Measurements from ENCODE around the gene ZNF628.
A peak's percentile ranks its signal among the peaks of the same experiment; 100 is the strongest.

ZNF628 gene

DNA sequence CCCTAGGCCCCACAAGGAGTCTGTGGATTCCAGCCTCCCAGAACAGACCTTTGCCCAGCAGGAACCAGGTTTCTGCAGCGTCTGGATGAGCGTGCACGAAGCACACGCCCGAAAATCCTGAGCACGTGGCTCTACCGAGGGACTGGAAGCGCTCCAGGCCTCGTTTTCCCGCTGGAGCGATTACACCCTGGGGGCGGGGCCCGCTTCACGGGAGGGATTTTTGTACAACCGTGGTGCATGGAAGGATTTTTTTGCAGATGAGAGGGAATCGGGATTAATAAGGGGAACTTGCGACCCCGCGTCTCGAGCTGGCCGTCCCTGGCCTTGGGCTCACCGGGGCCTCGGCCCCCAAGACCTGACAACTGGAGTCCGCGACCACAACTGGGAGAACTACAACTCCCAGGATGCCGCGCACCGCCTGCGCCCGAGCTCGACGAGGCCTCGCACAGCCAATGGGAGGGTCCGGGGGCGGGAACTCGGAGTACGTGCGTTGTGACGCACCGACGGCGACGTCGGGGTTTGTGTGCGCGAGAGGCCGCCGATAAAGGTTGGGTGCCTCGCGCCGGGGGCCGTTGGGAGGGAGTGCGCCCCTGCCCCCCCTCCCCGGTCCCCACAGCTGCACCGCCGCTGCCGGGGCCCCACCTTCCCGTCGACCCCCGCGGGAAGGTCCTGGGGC, at the start of gene ZNF628:
Gene ZNF628, plus strand, starts transcription at position 518 of the 676 bp plus-strand sequence. CDS start 3,294 bp downstream, outside the sequence.
- peak; percentile 98 for DNase-seq (ENCODE audit: low read depth in 1 of 2, low spot score in 1 of 2)
- in situ Hi-C loops (cut with HindIII; ENCODE audit: low pct_unique_long_range_greater_than_20kb, low sequenced_read_pairs): no loop called here
- no peak for TF ChIP-seq JUND (IDR thresholded peaks at IDR 0.05; ENCODE audit: low read depth)

- in situ Hi-C loops (cut with HindIII; ENCODE audit: low pct_unique_long_range_greater_than_20kb, low sequenced_read_pairs): no loop called here
- no peak for DNase-seq (ENCODE audit: low read depth in 1 of 2, low spot score in 1 of 2)
- no peak for TF ChIP-seq JUND (IDR thresholded peaks at IDR 0.05; ENCODE audit: low read depth)
Measured at GRCh38 chr19:55431183-55431582, 45.2 kb upstream of the ZNF628 start.

DNA sequence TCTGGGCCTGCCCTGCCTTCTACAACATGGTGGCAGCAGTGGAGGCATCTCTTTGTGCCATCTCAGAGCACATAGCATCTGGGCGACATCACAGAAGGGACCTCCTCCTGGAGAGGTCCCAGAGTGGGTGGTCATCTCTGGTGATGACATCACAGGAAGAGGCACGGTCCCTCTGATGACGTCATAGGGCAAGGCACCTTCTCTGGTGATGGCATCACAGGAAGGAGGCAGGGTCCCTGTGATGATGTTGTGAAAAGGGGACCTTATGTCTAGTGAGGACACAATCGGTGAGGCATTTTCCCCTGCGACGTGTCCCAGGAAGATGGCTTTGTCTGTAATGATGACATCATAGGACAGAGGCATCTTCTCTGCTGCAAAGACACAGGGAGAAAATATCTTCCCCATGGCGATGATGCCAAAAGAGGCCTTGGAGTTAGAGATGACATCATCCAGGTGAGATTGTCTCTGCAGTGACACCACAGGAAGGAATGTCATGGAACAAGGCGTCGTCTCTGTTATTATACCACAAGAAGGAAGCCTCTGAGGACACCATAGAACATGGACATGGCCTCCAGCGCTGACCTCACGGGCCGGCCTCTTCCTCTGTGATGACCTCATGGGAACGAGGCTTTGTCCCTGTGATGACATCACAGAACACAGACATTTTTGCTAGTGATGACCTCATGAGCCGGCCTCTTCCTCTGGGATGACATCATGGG, 44.0 kb upstream of the ZNF628 start:
- no peak for DNase-seq (ENCODE audit: low read depth in 1 of 2, low spot score in 1 of 2)
- TF ChIP-seq JUND (IDR thresholded peaks at IDR 0.05; ENCODE audit: low read depth): no peak
- in situ Hi-C loops (cut with HindIII; ENCODE audit: low pct_unique_long_range_greater_than_20kb, low sequenced_read_pairs): no loop called here

DNA sequence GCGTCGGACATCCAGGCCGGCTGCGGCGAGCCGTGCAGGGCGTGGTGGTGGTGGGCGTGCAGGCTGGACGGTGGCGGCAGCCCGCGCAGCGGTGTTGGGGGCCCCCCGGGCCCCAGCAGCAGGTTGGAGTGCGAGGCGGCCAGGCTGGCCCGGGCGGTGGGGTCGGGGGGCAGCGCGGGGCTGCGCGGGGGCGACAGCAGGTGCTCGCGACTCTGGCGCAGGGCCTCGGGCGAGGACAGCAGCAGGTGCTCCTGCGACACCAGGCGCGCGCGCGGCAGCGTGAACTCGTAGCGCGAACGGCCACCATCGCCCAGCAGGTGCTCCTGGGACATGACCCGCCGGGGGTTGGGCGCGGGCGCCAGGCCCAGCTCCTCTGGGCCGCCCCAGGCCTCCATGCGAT, 43.1 kb upstream of the ZNF628 start:
- no peak for TF ChIP-seq JUND (IDR thresholded peaks at IDR 0.05; ENCODE audit: low read depth)
- no peak for DNase-seq (ENCODE audit: low read depth in 1 of 2, low spot score in 1 of 2)
- in situ Hi-C loops (cut with HindIII; ENCODE audit: low pct_unique_long_range_greater_than_20kb, low sequenced_read_pairs): no loop called here

DNA sequence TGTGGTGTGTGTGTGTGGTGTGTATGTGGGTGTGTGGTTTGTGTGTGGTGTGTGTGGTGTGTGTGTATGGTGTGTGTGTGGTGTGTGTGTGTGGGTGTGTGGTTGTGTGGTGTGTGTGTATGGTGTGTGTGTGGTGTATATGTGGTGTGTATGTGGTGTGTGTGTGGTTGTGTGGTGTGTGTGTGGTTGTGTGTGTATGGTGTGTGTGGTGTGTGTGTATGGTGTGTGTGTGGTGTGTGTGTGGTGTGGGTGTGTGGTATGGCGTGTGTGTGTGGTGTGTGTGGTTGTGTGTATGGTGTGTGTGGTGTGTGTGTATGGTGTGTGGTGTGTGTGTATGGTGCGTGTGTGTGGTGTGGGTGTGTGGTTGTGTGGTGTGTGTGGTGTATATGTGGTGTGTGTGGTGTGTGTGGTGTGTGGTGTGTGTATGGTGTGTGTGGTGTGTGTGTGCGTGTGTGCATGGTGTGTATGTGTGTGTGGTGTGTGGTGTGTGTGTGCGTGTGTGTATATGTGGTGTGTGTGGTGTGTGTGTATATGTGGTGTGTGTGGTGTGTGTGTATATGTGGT, 42.0 kb upstream of the ZNF628 start:
- no peak for DNase-seq (ENCODE audit: low read depth in 1 of 2, low spot score in 1 of 2)
- TF ChIP-seq JUND (IDR thresholded peaks at IDR 0.05; ENCODE audit: low read depth): no peak
- in situ Hi-C loops (cut with HindIII; ENCODE audit: low pct_unique_long_range_greater_than_20kb, low sequenced_read_pairs): no loop called here

DNA sequence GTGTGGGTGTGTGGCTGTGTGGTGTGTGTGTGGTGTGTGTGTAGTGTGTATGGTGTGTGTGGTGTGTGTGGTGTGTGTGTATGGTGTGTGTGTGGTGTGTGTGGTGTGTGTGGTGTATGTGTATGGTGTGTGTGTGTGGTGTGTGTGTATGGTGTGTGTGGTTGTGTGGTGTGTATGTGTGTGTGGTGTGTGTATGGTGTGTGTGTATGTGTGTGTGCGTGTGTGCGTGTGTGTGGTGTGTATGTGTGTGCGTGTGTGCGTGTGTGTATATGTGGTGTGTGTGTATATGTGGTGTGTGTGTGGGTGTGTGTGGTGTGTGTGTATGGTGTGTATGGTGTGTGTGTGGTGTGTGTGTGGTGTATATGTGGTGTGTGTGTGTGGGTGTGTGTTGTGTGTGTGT, 41.4 kb upstream of the ZNF628 start:
- TF ChIP-seq JUND (IDR thresholded peaks at IDR 0.05; ENCODE audit: low read depth): no peak
- no peak for DNase-seq (ENCODE audit: low read depth in 1 of 2, low spot score in 1 of 2)
- in situ Hi-C loops (cut with HindIII; ENCODE audit: low pct_unique_long_range_greater_than_20kb, low sequenced_read_pairs): no loop called here

DNA sequence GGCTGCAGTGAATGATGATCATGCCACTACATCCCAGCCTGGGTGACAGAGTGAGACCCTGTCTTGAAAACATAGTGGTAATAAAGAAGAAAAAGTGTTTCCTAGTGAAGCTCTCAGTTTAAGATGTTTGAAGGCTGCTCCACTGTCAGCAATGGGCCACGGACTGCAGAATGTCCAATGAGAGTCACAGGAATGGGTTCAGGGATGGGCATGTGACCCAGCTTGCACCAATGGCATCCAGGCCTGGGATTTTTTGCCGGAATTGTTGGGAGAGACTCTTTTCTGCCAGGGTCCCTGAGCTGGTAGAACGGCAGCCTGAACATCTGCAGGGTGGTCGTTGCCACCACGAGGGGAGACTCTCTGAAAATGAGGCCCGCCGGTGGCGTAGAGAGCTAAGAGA, 39.6 kb upstream of the ZNF628 start:
- TF ChIP-seq JUND (IDR thresholded peaks at IDR 0.05; ENCODE audit: low read depth): no peak
- in situ Hi-C loops (cut with HindIII; ENCODE audit: low pct_unique_long_range_greater_than_20kb, low sequenced_read_pairs): no loop called here
- no peak for DNase-seq (ENCODE audit: low read depth in 1 of 2, low spot score in 1 of 2)

- DNase-seq (ENCODE audit: low read depth in 1 of 2, low spot score in 1 of 2): peak; percentile 89 to 90
- no peak for TF ChIP-seq JUND (IDR thresholded peaks at IDR 0.05; ENCODE audit: low read depth)
- in situ Hi-C loops (cut with HindIII; ENCODE audit: low pct_unique_long_range_greater_than_20kb, low sequenced_read_pairs): no loop called here
Measured at GRCh38 chr19:55437410-55437809, 39.0 kb upstream of the ZNF628 start.

DNA sequence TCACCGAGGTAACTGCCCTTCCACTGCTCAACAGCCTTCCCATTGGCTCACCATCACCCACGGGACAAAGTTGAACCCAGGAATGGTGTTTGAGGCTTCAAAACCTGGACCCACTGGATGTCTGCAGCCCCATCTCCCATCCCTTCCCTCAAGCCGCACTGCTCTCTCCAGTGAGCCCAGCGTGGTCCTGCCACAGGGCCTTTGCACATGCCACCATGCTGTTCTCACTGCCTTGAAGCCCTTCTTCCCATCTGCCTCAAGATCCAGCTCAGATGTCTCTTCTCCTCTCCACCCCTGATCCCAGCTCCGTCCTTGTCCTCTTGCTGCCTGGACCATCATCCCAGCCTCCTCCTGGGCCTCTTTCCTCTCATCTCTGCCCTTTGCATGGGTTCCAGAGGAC, 37.4 kb upstream of the ZNF628 start:
- no peak for DNase-seq (ENCODE audit: low read depth in 1 of 2, low spot score in 1 of 2)
- in situ Hi-C loops (cut with HindIII; ENCODE audit: low pct_unique_long_range_greater_than_20kb, low sequenced_read_pairs): no loop called here
- no peak for TF ChIP-seq JUND (IDR thresholded peaks at IDR 0.05; ENCODE audit: low read depth)

DNA sequence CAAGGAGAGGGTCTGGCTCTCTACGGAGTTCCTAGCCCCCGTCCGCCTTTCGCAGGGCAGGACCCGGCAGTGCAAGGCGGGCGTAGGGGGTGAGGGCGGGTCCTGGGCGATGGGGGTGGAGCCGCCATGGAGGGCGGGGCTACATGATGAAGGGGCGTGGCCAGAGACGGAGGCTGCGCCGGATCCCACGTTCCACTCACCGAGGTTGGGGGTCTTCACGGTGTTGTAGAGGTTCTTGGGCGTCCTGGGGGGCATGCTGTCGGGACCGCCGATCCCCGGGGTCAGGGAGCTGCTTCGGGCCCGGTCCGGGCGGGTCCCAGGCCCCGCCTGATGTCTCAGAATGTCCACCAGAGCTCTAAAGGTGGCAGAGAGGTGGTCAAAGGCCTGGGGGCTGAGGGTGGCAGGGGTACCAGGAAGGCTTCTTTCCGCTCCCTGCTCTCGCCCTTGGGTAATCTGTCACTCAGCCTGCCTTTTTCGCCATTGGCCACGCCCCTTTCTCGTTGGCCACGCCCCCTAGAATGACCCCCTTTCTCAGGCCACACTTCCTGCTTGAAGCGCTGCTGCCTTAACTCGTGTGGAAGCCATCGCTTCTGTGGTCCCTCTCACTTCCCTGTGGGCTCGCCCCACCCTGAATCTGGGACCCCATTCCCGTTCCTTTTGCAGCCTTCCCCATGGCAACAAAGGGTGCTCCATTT, 35.9 kb upstream of the ZNF628 start:
- no peak for DNase-seq (ENCODE audit: low read depth in 1 of 2, low spot score in 1 of 2)

GRCh38 chr19:55441319-55441691, 35.1 kb upstream of the ZNF628 start:
- DNase-seq (ENCODE audit: low read depth in 1 of 2, low spot score in 1 of 2): no peak
- in situ Hi-C loops (cut with HindIII; ENCODE audit: low pct_unique_long_range_greater_than_20kb, low sequenced_read_pairs): no loop called here

More for the DNA sequence above, 35.9 kb upstream of the ZNF628 start:
- no peak for TF ChIP-seq JUND (IDR thresholded peaks at IDR 0.05; ENCODE audit: low read depth)
- in situ Hi-C loops (cut with HindIII; ENCODE audit: low pct_unique_long_range_greater_than_20kb, low sequenced_read_pairs): no loop called here

DNA sequence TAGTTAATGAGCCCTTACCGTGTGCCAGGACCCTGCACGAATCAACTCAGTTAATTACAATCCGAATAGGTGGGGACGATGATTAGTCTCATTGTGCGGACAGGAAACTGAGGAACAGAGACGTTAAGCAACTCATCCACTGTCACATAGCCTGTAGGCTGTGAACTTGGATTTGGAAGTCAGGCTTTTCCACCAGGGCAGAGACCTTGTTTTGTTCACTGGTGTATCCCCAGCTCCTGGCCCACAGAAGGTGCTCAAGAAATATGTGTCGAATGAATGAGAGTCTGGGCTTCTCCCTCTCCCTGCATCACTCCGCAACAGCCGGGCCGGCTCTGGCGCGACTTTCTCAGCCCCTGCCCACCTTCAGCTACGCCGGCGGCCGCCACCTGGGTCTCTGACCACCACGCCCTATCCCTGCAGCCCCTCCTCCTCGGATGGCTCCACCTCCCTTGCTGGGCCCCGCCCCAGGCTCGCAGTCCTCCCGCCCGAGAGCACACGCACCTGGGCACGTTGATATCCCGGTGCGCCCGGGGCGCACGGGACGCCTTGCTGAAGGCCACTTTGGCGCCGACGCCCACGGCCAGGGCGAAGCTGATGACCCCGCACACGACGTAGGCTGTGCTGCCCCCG, 34.6 kb upstream of the ZNF628 start:
- in situ Hi-C loops (cut with HindIII; ENCODE audit: low pct_unique_long_range_greater_than_20kb, low sequenced_read_pairs): no loop called here
- DNase-seq (ENCODE audit: low read depth in 1 of 2, low spot score in 1 of 2): peak in 1 of 2 experiments; percentile 47
- no peak for TF ChIP-seq JUND (IDR thresholded peaks at IDR 0.05; ENCODE audit: low read depth)

More at GRCh38 chr19:55441319-55441691, 35.1 kb upstream of the ZNF628 start:
- no peak for TF ChIP-seq JUND (IDR thresholded peaks at IDR 0.05; ENCODE audit: low read depth)

Measured in T47D (cell line).